Right lobe of liver (tissue), 6 donors: ENCODE results near the gene KIF18A. TPM values are rescaled to one million over a fixed set of nuclear protein-coding genes. Genes with fewer than 3 reads are reported as not detected.

Experiments
- ATAC-seq, 4 donors: fragments of 200-7000 bp; cut with Tn5 transposase; one replicate each; pipeline ENCODE4 v1.9.1; 2020; ENCODE audit warnings: mild to moderate bottlenecking in 4 of 4, moderate library complexity in 4 of 4
- DNase-seq, 3 donors: peaks; one replicate each; pipeline ENCODE4 v3.0.0-alpha.2; 2020
- H3K27ac ChIP-seq, 3 donors: fragments of 200-600 bp; one replicate each; pipeline ENCODE4 v1.8.0; 2022
- H3K27me3 ChIP-seq, 2 donors: fragments of 200-600 bp; one replicate each; pipeline ENCODE4 v1.8.0; 2022
- H3K36me3 ChIP-seq, 4 donors: fragments of 200-600 bp; sonication (generic) in 1 of 4; one replicate each; pipeline versions ENCODE4 v1.5.1 to v1.8.0; 2017 to 2022; ENCODE audit warnings: control low read depth in 1 of 4
- H3K4me1 ChIP-seq, 4 donors: fragments of 200-600 bp; sonication (generic) in 1 of 4; one replicate each; pipeline versions ENCODE4 v1.5.1 to v1.8.0; 2017 to 2022; ENCODE audit warnings: control low read depth in 1 of 4
- H3K4me3 ChIP-seq, 3 donors: fragments of 200-600 bp; one replicate each; pipeline ENCODE4 v1.8.0; 2022
- H3K9me3 ChIP-seq, 4 donors: fragments of 200-600 bp; sonication (generic) in 1 of 4; one replicate each; pipeline versions ENCODE4 v1.5.1 to v1.8.0; 2017 to 2022; ENCODE audit warnings: control low read depth in 1 of 4
- POLR2A ChIP-seq: fragments of 450-650 bp; IDR thresholded peaks from one replicate; pipeline ENCODE4 v1.6.1; 2017; ENCODE audit warnings: antibody characterized with exemption, mild to moderate bottlenecking
- WGBS: methylation state at CpG from one replicate; pipeline ENCODE4 v1.1.6; 2018; ENCODE audit warnings: low coverage, low lambda C conversion rate; ENCODE audit not compliant: insufficient coverage; ENCODE audit errors: missing lambda C conversion rate; 5-methylcytosine and 5-hydroxymethylcytosine counted together
- intact Hi-C, 2 donors: fragments of 100-400 bp; cut with DNase I; formaldehyde crosslinking; loops; one replicate each; pipeline versions ENCODE4 v1.11.2 to v1.14.1; 2022
- total RNA-seq, 6 experiments: library from RNA; depleted of rRNA in 2 of 6; stranded (reverse); fragments of >200 nt in 2 of 6; fragmentation: NEBNext Ultra II Directional in 3 of 6; extraction: Animal tissue kit (Norgen Biotek cat#: 25700) in 3 of 6; gene quantifications; one replicate each; pipeline versions ENCODE4 v1.1.0 to v1.2.4, GENCODE V29; 2016 to 2023
- TF ChIP-seq, protein P1 (sequence below), 4 donors: fragments of 200-600 bp in 3 of 4; fragments of 450-650 bp in 1 of 4; IDR thresholded peaks; one replicate each; pipeline versions ENCODE4 v1.5.1 to v1.8.0; 2016 to 2022; ENCODE audit warnings: antibody characterized with exemption in 4 of 4, mild to moderate bottlenecking in 2 of 4
- donor health status: DM: no; HTN: yes; CAD: no.
- donor health status: DM: no; HTN: no; CAD: no.
- donor health status: DM: no; HTN: no; CAD: no.
- donor health status: DM: no; HTN: yes; CAD: no.
- donor health status: DM: no; HTN: yes; CAD: no.

Gene KIF18A
- total RNA-seq, 6 experiments from 2014 or later, result 0.11 to 0.81 (median 0.23) TPM

GRCh38 chr11:28017816-28018215 lies 90.1 kb downstream of the KIF18A start:
- H3K9me3 ChIP-seq, result no peaks in the 10 kb centered on the region
- DNase-seq (no peak), ATAC-seq (no peak)
- H3K36me3 ChIP-seq, result no peaks in the 10 kb centered on the region
- TF ChIP-seq, protein P1, sequence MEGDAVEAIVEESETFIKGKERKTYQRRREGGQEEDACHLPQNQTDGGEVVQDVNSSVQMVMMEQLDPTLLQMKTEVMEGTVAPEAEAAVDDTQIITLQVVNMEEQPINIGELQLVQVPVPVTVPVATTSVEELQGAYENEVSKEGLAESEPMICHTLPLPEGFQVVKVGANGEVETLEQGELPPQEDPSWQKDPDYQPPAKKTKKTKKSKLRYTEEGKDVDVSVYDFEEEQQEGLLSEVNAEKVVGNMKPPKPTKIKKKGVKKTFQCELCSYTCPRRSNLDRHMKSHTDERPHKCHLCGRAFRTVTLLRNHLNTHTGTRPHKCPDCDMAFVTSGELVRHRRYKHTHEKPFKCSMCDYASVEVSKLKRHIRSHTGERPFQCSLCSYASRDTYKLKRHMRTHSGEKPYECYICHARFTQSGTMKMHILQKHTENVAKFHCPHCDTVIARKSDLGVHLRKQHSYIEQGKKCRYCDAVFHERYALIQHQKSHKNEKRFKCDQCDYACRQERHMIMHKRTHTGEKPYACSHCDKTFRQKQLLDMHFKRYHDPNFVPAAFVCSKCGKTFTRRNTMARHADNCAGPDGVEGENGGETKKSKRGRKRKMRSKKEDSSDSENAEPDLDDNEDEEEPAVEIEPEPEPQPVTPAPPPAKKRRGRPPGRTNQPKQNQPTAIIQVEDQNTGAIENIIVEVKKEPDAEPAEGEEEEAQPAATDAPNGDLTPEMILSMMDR (IDR thresholded peaks at IDR 0.05), result no peak
- TF ChIP-seq POLR2A, result no peak
- H3K4me1 ChIP-seq, result no peaks in the 10 kb centered on the region
- no peak overlapping the region for H3K4me3 ChIP-seq
- H3K27me3 ChIP-seq, result no peaks in the 10 kb centered on the region
- intact Hi-C loops, result no loop called here
- WGBS, result 100% methylated on average over 2 of the region's 2 CpGs
- no peak overlapping the region for H3K27ac ChIP-seq

DNA sequence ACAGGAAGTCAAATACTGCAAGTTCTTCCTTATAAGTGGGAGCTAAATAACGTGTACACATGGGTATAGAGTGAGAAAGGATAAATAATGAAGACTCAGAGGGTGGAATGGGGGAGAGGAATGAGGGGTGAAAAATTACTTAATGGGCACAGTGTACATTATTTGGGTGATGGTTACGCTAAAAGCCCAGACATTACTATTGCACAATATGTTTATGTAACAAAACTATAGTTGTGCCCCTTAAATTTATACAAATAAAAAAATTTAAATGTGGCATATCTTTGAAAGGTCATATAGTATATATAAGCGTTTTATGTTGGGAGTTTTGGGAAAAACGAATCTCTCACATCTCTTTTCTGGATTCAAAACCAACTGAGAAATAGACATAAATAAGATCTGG lies 96.1 kb downstream of the KIF18A start:
- intact Hi-C loops, result no loop called here
- no peaks in the 10 kb centered on the region for H3K9me3 ChIP-seq
- WGBS, result 79% methylated on average over 4 of the region's 4 CpGs
- no peak overlapping the region for H3K4me3 ChIP-seq
- H3K27me3 ChIP-seq, result no peaks in the 10 kb centered on the region
- DNase-seq (no peak), ATAC-seq (no peak)
- no peak overlapping the region for H3K27ac ChIP-seq
- H3K36me3 ChIP-seq, result no peaks in the 10 kb centered on the region
- TF ChIP-seq, protein P1 (IDR thresholded peaks at IDR 0.05), result no peak
- no peak for TF ChIP-seq POLR2A
- no peaks in the 10 kb centered on the region for H3K4me1 ChIP-seq

- ATAC-seq (no peak), DNase-seq (no peak)
- TF ChIP-seq, protein P1 (IDR thresholded peaks at IDR 0.05), result no peak
- no peak for TF ChIP-seq POLR2A
- Histone ChIP-seq H3K27me3 (no peaks in the 10 kb centered on the region), H3K27ac (no peak overlapping the region), H3K9me3 (no peaks in the 10 kb centered on the region), H3K4me1 (no peaks in the 10 kb centered on the region), H3K36me3 (no peaks in the 10 kb centered on the region), H3K4me3 (no peak overlapping the region)
- intact Hi-C loops, result no loop called here
- 100% methylated on average over 1 of the region's 1 CpG for WGBS
Measured at GRCh38 chr11:28009996-28010395, 98.0 kb downstream of the KIF18A start.

- no peaks in the 10 kb centered on the region for H3K27me3 ChIP-seq
- no peaks in the 10 kb centered on the region for H3K4me1 ChIP-seq
- no peak for DNase-seq
- H3K4me3 ChIP-seq, result no peak overlapping the region
- ATAC-seq, result no peak
- H3K27ac ChIP-seq, result no peak overlapping the region
- H3K9me3 ChIP-seq, result no peaks in the 10 kb centered on the region
- intact Hi-C loops, result no loop called here
- TF ChIP-seq POLR2A, result no peak
- H3K36me3 ChIP-seq, result no peaks in the 10 kb centered on the region
Measured at GRCh38 chr11:28009388-28009787, 98.6 kb downstream of the KIF18A start.

- Histone ChIP-seq H3K27me3 (no peaks in the 10 kb centered on the region), H3K4me1 (no peaks in the 10 kb centered on the region), H3K4me3 (no peak overlapping the region), H3K36me3 (no peaks in the 10 kb centered on the region), H3K9me3 (no peaks in the 10 kb centered on the region), H3K27ac (no peak overlapping the region)
- TF ChIP-seq, protein P1 (IDR thresholded peaks at IDR 0.05), result no peak
- TF ChIP-seq POLR2A, result no peak
- ATAC-seq (no peak), DNase-seq (no peak)
- intact Hi-C loops, result no loop called here
Measured at GRCh38 chr11:28003615-28004014, 104.3 kb downstream of the KIF18A start.
